ENCODE results near the gene DOCK7. TPM values are rescaled to one million over a fixed set of nuclear protein-coding genes. Genes with fewer than 3 reads are reported as not detected.
"Not testable (repeated sequence)": the region's sequence is repeated elsewhere in the genome, so short reads cannot be mapped to it uniquely, and the experiment has no call there.

The DOCK7 gene
- total RNA-seq, 2 experiments from 2014 or later, result 6.0 to 7.9 TPM

DNA sequence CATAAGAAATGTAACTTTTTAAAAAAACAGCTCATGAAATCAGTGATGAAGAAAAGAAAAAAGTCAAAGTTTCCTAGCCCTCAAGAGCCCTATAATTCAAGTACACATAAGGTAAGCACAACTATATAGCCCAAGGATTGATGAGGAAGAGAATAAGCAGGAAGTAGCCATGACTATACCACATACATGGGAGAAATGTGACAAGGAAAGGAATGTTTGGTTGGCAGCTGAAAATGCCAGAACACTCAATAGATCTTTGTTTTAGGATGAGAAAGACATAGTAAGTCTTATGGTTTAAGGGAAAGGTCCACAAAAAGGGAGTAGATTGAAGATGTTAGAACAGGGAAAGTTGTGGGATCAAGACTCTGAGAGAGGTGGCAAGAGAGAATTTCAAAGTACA, 5.7 kb downstream of the DOCK7 start:
- H3K36me3 Mint-ChIP-seq (ENCODE audit: low read depth), result peaks cover 3% of the 10 kb centered on the region
- intact Hi-C loops (cut with DNase I, micrococcal nuclease), result loop anchor here in 1 of 2 experiments (10.0 kb wide), 1 partner anchor 248 kb away; the partner anchor contains the start of gene USP1
- Histone ChIP-seq H3K4me3 (ENCODE audit: low read length) (no peak overlapping the region), H3K36me3 (ENCODE audit: insufficient read depth, low read length) (no peaks in the 10 kb centered on the region), H3K4me1 (ENCODE audit: insufficient read depth, low read length) (no peaks in the 10 kb centered on the region), H3K27me3 (ENCODE audit: control insufficient read depth in 1 of 2, insufficient read depth in 2 of 2, low read length in 2 of 2) (no peaks in the 10 kb centered on the region), H3K9me3 (ENCODE audit: control insufficient read depth in 1 of 2, insufficient read depth in 1 of 2, low read length in 2 of 2) (no peaks in the 10 kb centered on the region), H3K27ac (ENCODE audit: low read depth in 1 of 2, low read length in 2 of 2) (no peak overlapping the region)
- H3K4me1 Mint-ChIP-seq (ENCODE audit: low read depth), result peaks cover 16% of the 10 kb centered on the region
- H3K27me3 Mint-ChIP-seq, result no peaks in the 10 kb centered on the region
- no peak overlapping the region for H3K27ac Mint-ChIP-seq
- CTCF ChIA-PET, result no interaction called here
- no peaks in the 10 kb centered on the region for H3K9me3 Mint-ChIP-seq
- DNase-seq (no peak), ATAC-seq (ENCODE audit: poor library complexity) (no peak)
- POLR2A ChIA-PET, result interaction anchor here (1.2 kb wide), 1 partner anchor 246 kb away, joined by 3 read pairs; no protein-coding TSS in a partner anchor
- TF ChIP-seq CTCF (IDR thresholded peaks at IDR 0.05), result no peak
- no peak overlapping the region for H3K4me3 Mint-ChIP-seq

GRCh38 chr1:62680992-62681391, 7.2 kb downstream of the DOCK7 start:
- H3K36me3 Mint-ChIP-seq (ENCODE audit: low read depth); H3K27me3 ChIP-seq (ENCODE audit: control insufficient read depth in 1 of 2, insufficient read depth in 2 of 2, low read length in 2 of 2); POLR2A ChIA-PET; H3K4me3 ChIP-seq (ENCODE audit: low read length); H3K27ac ChIP-seq (ENCODE audit: low read depth in 1 of 2, low read length in 2 of 2); H3K4me1 ChIP-seq (ENCODE audit: insufficient read depth, low read length); H3K4me3 Mint-ChIP-seq; CTCF ChIA-PET; ATAC-seq (ENCODE audit: poor library complexity); H3K27me3 Mint-ChIP-seq; H3K9me3 ChIP-seq (ENCODE audit: control insufficient read depth in 1 of 2, insufficient read depth in 1 of 2, low read length in 2 of 2); DNase-seq; H3K36me3 ChIP-seq (ENCODE audit: insufficient read depth, low read length); H3K9me3 Mint-ChIP-seq; H3K27ac Mint-ChIP-seq: not testable (repeated sequence)
- peaks cover 11% of the 10 kb centered on the region for H3K4me1 Mint-ChIP-seq (ENCODE audit: low read depth)
- intact Hi-C loops (cut with DNase I, micrococcal nuclease), result loop anchor here in 1 of 2 experiments (10.0 kb wide), 1 partner anchor 246 kb away; the partner anchor contains the start of gene USP1

DNA sequence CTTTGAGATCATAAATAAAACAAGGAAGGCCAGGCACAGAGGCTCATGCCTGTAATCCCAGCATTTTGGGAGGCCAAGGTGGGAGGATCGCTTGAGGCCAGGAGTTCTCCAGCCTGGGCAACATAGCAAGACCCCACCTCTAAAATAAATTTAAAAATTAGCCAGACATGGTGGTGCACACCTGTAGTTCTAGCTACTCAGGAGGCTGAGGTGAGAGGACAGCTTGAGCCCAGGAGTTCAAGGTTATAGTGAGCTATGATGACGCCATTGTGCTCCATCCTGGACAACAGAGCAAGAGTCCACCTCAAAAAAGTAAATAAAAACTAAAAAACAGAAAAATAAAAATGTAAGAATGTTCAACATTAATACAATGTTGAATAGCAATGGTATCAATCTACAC, 10.4 kb downstream of the DOCK7 start:
- H3K27me3 Mint-ChIP-seq; POLR2A ChIA-PET; H3K4me3 ChIP-seq (ENCODE audit: low read length); H3K36me3 Mint-ChIP-seq (ENCODE audit: low read depth); H3K4me1 Mint-ChIP-seq (ENCODE audit: low read depth); H3K27me3 ChIP-seq (ENCODE audit: control insufficient read depth in 1 of 2, insufficient read depth in 2 of 2, low read length in 2 of 2); ATAC-seq (ENCODE audit: poor library complexity); H3K27ac ChIP-seq (ENCODE audit: low read depth in 1 of 2, low read length in 2 of 2); H3K4me3 Mint-ChIP-seq; intact Hi-C loops (cut with DNase I, micrococcal nuclease); H3K9me3 ChIP-seq (ENCODE audit: control insufficient read depth in 1 of 2, insufficient read depth in 1 of 2, low read length in 2 of 2); H3K36me3 ChIP-seq (ENCODE audit: insufficient read depth, low read length); H3K9me3 Mint-ChIP-seq; H3K4me1 ChIP-seq (ENCODE audit: insufficient read depth, low read length); DNase-seq; H3K27ac Mint-ChIP-seq: not testable (repeated sequence)
- CTCF ChIA-PET, result interaction anchor here (1.1 kb wide), 1 partner anchor 12 kb away, joined by 3 read pairs; no protein-coding TSS in a partner anchor

DNA sequence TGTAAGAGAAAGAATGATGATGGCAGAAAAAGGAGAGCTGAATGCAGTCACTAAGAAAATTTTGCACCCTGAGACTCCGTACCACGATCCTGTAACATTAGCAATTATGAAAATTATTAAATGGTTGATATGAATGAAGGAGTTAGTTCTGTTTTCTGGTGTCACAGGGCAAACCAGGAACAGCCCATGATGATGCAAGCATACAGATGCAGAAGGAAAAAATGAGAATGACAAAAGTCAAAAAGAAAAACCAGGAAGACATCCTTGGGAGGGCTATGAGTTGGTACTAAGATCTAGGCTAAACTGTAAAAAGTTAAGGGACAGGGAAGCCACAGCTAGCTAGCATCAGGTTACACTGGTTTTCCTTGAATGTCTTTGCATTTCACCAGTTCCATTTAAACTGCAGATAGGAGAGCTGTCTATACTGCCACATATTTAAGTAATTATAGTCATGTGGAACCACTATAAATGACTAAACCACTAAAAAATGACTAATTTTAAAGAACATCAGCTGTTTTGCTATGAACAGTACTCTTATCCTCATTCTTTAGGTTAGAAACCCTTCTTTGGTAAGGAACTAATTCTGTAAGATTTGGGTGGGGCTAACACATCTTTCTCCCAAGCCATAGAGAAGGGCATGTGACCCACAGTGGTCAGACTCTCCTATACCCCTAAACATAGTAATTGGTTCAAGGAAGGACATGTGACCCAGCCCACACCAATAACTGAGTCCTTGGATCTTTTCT, 11.4 kb downstream of the DOCK7 start:
- ATAC-seq (ENCODE audit: poor library complexity), result no peak
- Mint-ChIP-seq H3K27ac (no peak overlapping the region), H3K9me3 (no peaks in the 10 kb centered on the region), H3K27me3 (no peaks in the 10 kb centered on the region), H3K4me1 (ENCODE audit: low read depth) (no peaks in the 10 kb centered on the region), H3K36me3 (ENCODE audit: low read depth) (no peaks in the 10 kb centered on the region), H3K4me3 (no peak overlapping the region)
- H3K4me1 ChIP-seq (ENCODE audit: insufficient read depth, low read length), result no peaks in the 10 kb centered on the region
- H3K4me3 ChIP-seq (ENCODE audit: low read length), result no peak overlapping the region
- TF ChIP-seq CTCF (IDR thresholded peaks at IDR 0.05), result no peak
- DNase-seq, result no peak
- H3K36me3 ChIP-seq (ENCODE audit: insufficient read depth, low read length), result no peaks in the 10 kb centered on the region
- no peaks in the 10 kb centered on the region for H3K27me3 ChIP-seq (ENCODE audit: control insufficient read depth in 1 of 2, insufficient read depth in 2 of 2, low read length in 2 of 2)
- no peak overlapping the region for H3K27ac ChIP-seq (ENCODE audit: low read depth in 1 of 2, low read length in 2 of 2)
- POLR2A ChIA-PET, result no interaction called here
- intact Hi-C loops (cut with DNase I, micrococcal nuclease), result no loop called here
- no peaks in the 10 kb centered on the region for H3K9me3 ChIP-seq (ENCODE audit: control insufficient read depth in 1 of 2, insufficient read depth in 1 of 2, low read length in 2 of 2)
- CTCF ChIA-PET, result no interaction called here
